IMR-90 (cell line): ENCODE measurements around the gene SDHA. TPM values are rescaled to one million over a fixed set of nuclear protein-coding genes. Genes with fewer than 3 reads are reported as not detected.

Experiments used
- ATAC-seq: fragments of 200-7000 bp; cut with Tn5 transposase; 2 replicates; pipeline ENCODE4 v1.9.1; 2020; ENCODE audit warnings: low read depth, mild to moderate bottlenecking, moderate library complexity
- BruUV-seq: library from RNA; stranded (reverse); fragments of 400-500 nt; replicated peaks from 2 replicates; lab custom pipeline; 2021; lab: Mats Ljungman, UMichigan
- CTCF ChIA-PET: fragments of 300-600 bp; formaldehyde crosslinking; extraction: SDS; loops from one replicate; lab custom pipeline; 2021; ENCODE audit warnings: antibody characterized with exemption; lab: Yijun Ruan, JAX
- POLR2A ChIA-PET: fragments of 300-600 bp; sonication (Branson Sonifier 250); formaldehyde crosslinking; loops from one replicate; lab custom pipeline; 2022; ENCODE audit warnings: antibody characterized with exemption; ENCODE audit not compliant: unreplicated experiment; lab: Charles Lee
- DNase-seq: peaks from one replicate; pipeline ENCODE4 v3.0.0; 2013
- H2AFZ ChIP-seq: replicated peaks from 2 replicates; pipeline ENCODE3; 2013; ENCODE audit warnings: low read length, mild to moderate bottlenecking; ENCODE audit not compliant: poor library complexity
- H2AK5ac ChIP-seq: 2 replicates; pipeline ENCODE4 v1.6.1; 2013; ENCODE audit warnings: low read depth, low read length, inconsistent platforms
- H2AK9ac ChIP-seq: replicated peaks from 2 replicates; pipeline ENCODE3; 2013; ENCODE audit warnings: mild to moderate bottlenecking, low read depth, low read length, moderate library complexity; ENCODE audit not compliant: poor library complexity
- H2BK120ac ChIP-seq: 2 replicates; pipeline ENCODE4 v1.6.1; 2013; ENCODE audit warnings: low read depth, low read length, inconsistent platforms
- H2BK15ac ChIP-seq: 3 replicates; pipeline ENCODE4 v1.6.1; 2013; ENCODE audit warnings: low read depth, low read length, inconsistent platforms
- H2BK20ac ChIP-seq: 2 replicates; pipeline ENCODE4 v1.6.1; 2013; ENCODE audit warnings: low read depth, mild to moderate bottlenecking, inconsistent platforms, low read length, moderate library complexity
- H2BK5ac ChIP-seq: 2 replicates; pipeline ENCODE4 v1.6.1; 2013; ENCODE audit warnings: mild to moderate bottlenecking, low read depth, low read length, inconsistent platforms; ENCODE audit not compliant: poor library complexity, severe bottlenecking
- H3K14ac ChIP-seq: replicated peaks from 2 replicates; pipeline ENCODE4 v1.6.1; 2013; ENCODE audit warnings: low read depth, low read length, inconsistent platforms
- H3K18ac ChIP-seq: 2 replicates; pipeline ENCODE4 v1.6.1; 2013; ENCODE audit warnings: low read depth, low read length, control low read depth
- H3K23ac ChIP-seq: 2 replicates; pipeline ENCODE4 v1.6.1; 2013; ENCODE audit warnings: low read depth, low read length, inconsistent platforms
- H3K27ac ChIP-seq: 2 replicates; pipeline ENCODE4 v1.5.1; 2013; ENCODE audit warnings: mild to moderate bottlenecking, control low read depth, low read length; ENCODE audit not compliant: insufficient read depth
- H3K27me3 ChIP-seq: 2 replicates; pipeline ENCODE4 v1.6.1; 2013; ENCODE audit warnings: low read length; ENCODE audit not compliant: control insufficient read depth, insufficient read depth
- H3K36me3 ChIP-seq: 2 replicates; pipeline ENCODE4 v1.6.1; 2013; ENCODE audit warnings: low read length, mixed read lengths; ENCODE audit not compliant: control insufficient read depth, insufficient read depth
- H3K4ac ChIP-seq: 2 replicates; pipeline ENCODE4 v1.6.1; 2013; ENCODE audit warnings: low read depth, low read length, inconsistent platforms
- H3K4me1 ChIP-seq: 2 replicates; pipeline ENCODE4 v1.6.1; 2013; ENCODE audit warnings: low read length, mixed read lengths; ENCODE audit not compliant: control insufficient read depth, insufficient read depth
- H3K4me2 ChIP-seq: 2 replicates; pipeline ENCODE4 v1.6.1; 2013; ENCODE audit warnings: low read depth, mild to moderate bottlenecking, control low read depth, low read length, moderate library complexity
- H3K4me3 ChIP-seq: 2 replicates; pipeline ENCODE4 v1.5.1; 2013; ENCODE audit warnings: low read depth, mild to moderate bottlenecking, control low read depth, low read length, moderate library complexity; ENCODE audit not compliant: insufficient read depth
- H3K56ac ChIP-seq: 2 replicates; pipeline ENCODE4 v1.6.1; 2013; ENCODE audit warnings: low read length, inconsistent platforms; ENCODE audit not compliant: insufficient read depth; ENCODE audit errors: extremely low read depth
- H3K79me1 ChIP-seq, 2 experiments: 2 replicates each; pipeline ENCODE4 v1.6.1; 2013; ENCODE audit warnings: low read length in 2 of 2, inconsistent platforms in 1 of 2, low read depth in 1 of 2
- H3K9ac ChIP-seq: 2 replicates; pipeline ENCODE4 v1.6.1; 2013; ENCODE audit warnings: low read depth, low read length, control low read depth
- H3K9me1 ChIP-seq: 2 replicates; pipeline ENCODE4 v1.6.1; 2013; ENCODE audit warnings: low read length, inconsistent platforms; ENCODE audit not compliant: insufficient read depth
- H3K9me3 ChIP-seq: 2 replicates; pipeline ENCODE4 v1.6.1; 2013; ENCODE audit warnings: low read length; ENCODE audit not compliant: control insufficient read depth, insufficient read depth
- H4K20me1 ChIP-seq: 2 replicates; pipeline ENCODE4 v1.6.1; 2013; ENCODE audit warnings: low read length, inconsistent platforms; ENCODE audit not compliant: insufficient read depth
- H4K5ac ChIP-seq: 2 replicates; pipeline ENCODE4 v1.6.1; 2013; ENCODE audit warnings: mild to moderate bottlenecking, low read depth, low read length, control low read depth
- H4K8ac ChIP-seq, 2 experiments: 2 replicates each; pipeline ENCODE4 v1.6.1; 2013; ENCODE audit warnings: low read depth in 2 of 2, low read length in 2 of 2, control low read depth in 1 of 2, inconsistent platforms in 1 of 2
- H4K91ac ChIP-seq: 2 replicates; pipeline ENCODE4 v1.6.1; 2013; ENCODE audit warnings: low read depth, low read length, inconsistent platforms; ENCODE audit not compliant: insufficient read depth
- CEBPB ChIP-seq: IDR thresholded peaks from 2 replicates; pipeline ENCODE4 v1.6.1; 2012; ENCODE audit warnings: low read depth, low read length, improper control_type of control experiment
- CHD1 ChIP-seq: IDR thresholded peaks from 2 replicates; pipeline ENCODE4 v1.6.1; 2012; ENCODE audit warnings: low read depth, low read length, improper control_type of control experiment
- CTCF ChIP-seq: conservative IDR thresholded peaks from 2 replicates; pipeline ENCODE4 v1.5.1; 2012; ENCODE audit warnings: mild to moderate bottlenecking, low read depth, low read length, improper control_type of control experiment
- ELK1 ChIP-seq: fragments of 150-350 bp; IDR thresholded peaks from 2 replicates; pipeline ENCODE4 v1.6.1; 2016; ENCODE audit warnings: low read depth, mild to moderate bottlenecking, low read length, moderate library complexity, borderline replicate concordance
- FOS ChIP-seq: fragments of 150-350 bp; IDR thresholded peaks from 2 replicates; pipeline ENCODE4 v1.6.1; 2016; ENCODE audit warnings: low read depth, low read length
- MAFK ChIP-seq: IDR thresholded peaks from 2 replicates; pipeline ENCODE4 v1.6.1; 2012; ENCODE audit warnings: low read depth, low read length, improper control_type of control experiment
- MAZ ChIP-seq: IDR thresholded peaks from 2 replicates; pipeline ENCODE4 v1.6.1; 2012; ENCODE audit warnings: low read depth, mild to moderate bottlenecking, low read length, improper control_type of control experiment, moderate library complexity, borderline replicate concordance
- MXI1 ChIP-seq: IDR thresholded peaks from 2 replicates; pipeline ENCODE4 v1.6.1; 2012; ENCODE audit warnings: low read depth, mild to moderate bottlenecking, low read length, moderate library complexity, borderline replicate concordance
- NFE2L2 ChIP-seq: fragments of 150-350 bp; IDR thresholded peaks from 2 replicates; pipeline ENCODE4 v1.6.1; 2016; ENCODE audit warnings: low read depth, mild to moderate bottlenecking, low read length
- POLR2A ChIP-seq: IDR thresholded peaks from 2 replicates; pipeline ENCODE4 v1.6.1; 2012; ENCODE audit warnings: mild to moderate bottlenecking, low read depth, low read length
- RAD21 ChIP-seq: IDR thresholded peaks from 2 replicates; pipeline ENCODE4 v1.6.1; 2012; ENCODE audit warnings: low read length, improper control_type of control experiment
- RCOR1 ChIP-seq: IDR thresholded peaks from 2 replicates; pipeline ENCODE4 v1.6.1; 2012; ENCODE audit warnings: mild to moderate bottlenecking, low read length, improper control_type of control experiment; ENCODE audit not compliant: insufficient replicate concordance
- RFX5 ChIP-seq: IDR thresholded peaks from 2 replicates; pipeline ENCODE4 v1.8.0; 2012; ENCODE audit warnings: low read depth, mild to moderate bottlenecking, low read length, moderate library complexity
- SMC3 ChIP-seq: fragments of 150-350 bp; IDR thresholded peaks from 2 replicates; pipeline ENCODE4 v1.6.1; 2016; ENCODE audit warnings: low read depth, mild to moderate bottlenecking, antibody characterized with exemption, low read length, moderate library complexity
- USF2 ChIP-seq: fragments of 150-350 bp; IDR thresholded peaks from 2 replicates; pipeline ENCODE4 v1.6.1; 2017; ENCODE audit warnings: mild to moderate bottlenecking, antibody characterized with exemption, low read length, low read depth
- WGBS, 2 experiments: methylation state at CpG; one replicate each; pipeline versions ENCODE4 v1.1.5 to v1.1.7; 2013; ENCODE audit warnings: missing lambda C conversion rate in 2 of 2; ENCODE audit not compliant: insufficient read length in 1 of 2; ENCODE audit errors: extremely low coverage in 2 of 2; 5-methylcytosine and 5-hydroxymethylcytosine counted together
- dilution Hi-C: fragments of 300-500 bp; cut with HindIII; formaldehyde crosslinking; loops from one replicate; pipeline ENCODE4 v1.14.3; 2018; ENCODE audit warnings: low sequenced_read_pairs; ENCODE audit not compliant: unreplicated experiment
- in situ Hi-C: fragments of 300-500 bp; cut with MboI; formaldehyde crosslinking; loops from 3 replicates; pipeline ENCODE4 v1.14.3; 2019; ENCODE audit warnings: low sequenced_read_pairs, inconsistent platforms, mixed read lengths
- intact Hi-C: fragments of 100-400 bp; cut with micrococcal nuclease; formaldehyde crosslinking; loops from 2 replicates; pipeline ENCODE4 v1.10.0; 2022
- polyA plus RNA-seq, 3 experiments: library from polyadenylated mRNA; depleted of rRNA; stranded (reverse); fragments of >200 nt; gene quantifications; 2 replicates each; pipeline ENCODE4 v1.2.3, GENCODE V29; 2012; ENCODE audit warnings: low replicate concordance in 1 of 3
- total RNA-seq: library from RNA; depleted of rRNA; stranded (reverse); fragments of >200 nt; gene quantifications from 2 replicates; pipeline ENCODE4 v1.2.3, GENCODE V29; 2012

SDHA gene
- total and polyA plus RNA-seq, 2 of the 4 experiments (the other 2 are of a cell fraction) = 105 to 121 TPM

GRCh38 chr5:298737-299125 lies 80.6 kb downstream of the SDHA start:
- no peak overlapping the region for H3K9ac ChIP-seq
- H4K5ac ChIP-seq = no peak overlapping the region
- CTCF ChIA-PET = interaction anchor here (0.6 kb wide), 1 partner anchor 22 kb away, joined by 3 read pairs; no protein-coding TSS in a partner anchor
- no peak overlapping the region for H2AFZ ChIP-seq
- H2BK120ac ChIP-seq = no peak overlapping the region
- H3K4me1 ChIP-seq = peaks cover 5% of the 10 kb centered on the region; the same call in 1 of the 2 replicates
- WGBS, 2 experiments = no CpG with 5 or more reads among the region's 2 CpGs
- no peak overlapping the region for H3K4me2 ChIP-seq
- H2AK5ac ChIP-seq = no peak overlapping the region
- intact Hi-C loops = no loop called here
- no peak overlapping the region for H3K4ac ChIP-seq
- no peaks in the 10 kb centered on the region for H3K9me3 ChIP-seq
- H3K4me3 ChIP-seq = no peak overlapping the region
- H3K27ac ChIP-seq = no peak overlapping the region
- no peak overlapping the region for H3K14ac ChIP-seq
- H3K36me3 ChIP-seq = no peaks in the 10 kb centered on the region; the same call in 1 of the 2 replicates
- no peak overlapping the region for H2BK15ac ChIP-seq
- POLR2A ChIA-PET = no interaction called here
- no peak overlapping the region for H3K18ac ChIP-seq
- TF ChIP-seq CEBPB (no peak), MAFK (no peak), CTCF (no peak), CHD1 (no peak), MXI1 (no peak), USF2 (no peak), RFX5 (no peak), RAD21 (no peak), NFE2L2 (no peak), POLR2A (no peak), SMC3 (no peak), ELK1 (no peak), RCOR1 (no peak), MAZ (no peak), FOS (no peak)
- no peaks in the 10 kb centered on the region for H3K27me3 ChIP-seq
- peaks cover 15 to 47% of the 10 kb centered on the region in 2 experiments; a peak in 3 of 4 replicates for H3K79me1 ChIP-seq
- peaks cover 84% of the 10 kb centered on the region for H4K20me1 ChIP-seq
- in situ Hi-C loops = no loop called here
- dilution Hi-C loops = no loop called here
- DNase-seq (no peak), ATAC-seq (no peak)
- H2BK20ac ChIP-seq = no peak overlapping the region
- H2AK9ac ChIP-seq = no peak overlapping the region
- H4K8ac ChIP-seq = no peak overlapping the region
- H3K56ac ChIP-seq = no peak overlapping the region
- H3K9me1 ChIP-seq = peaks cover 8% of the 10 kb centered on the region; the same call in 1 of the 2 replicates
- H2BK5ac ChIP-seq = no peak overlapping the region
- no TSS peak for BruUV-seq
- H3K23ac ChIP-seq = no peak overlapping the region
- no peak overlapping the region for H4K91ac ChIP-seq
